Keratinocyte (primary cell): ENCODE data around the gene MFSD12. TPM values are rescaled to one million over a fixed set of nuclear protein-coding genes. Genes with fewer than 3 reads are reported as not detected.

ENCODE experiments used
- DNase-seq: peaks from one replicate; pipeline ENCODE4 v3.0.0-alpha.2; 2011; ENCODE audit warnings: low read depth, missing footprints, low spot score
- FAIRE-seq: peaks from 2 replicates; lab custom pipeline; 2011; peaks lifted over from hg19 to GRCh38; lab: Jason Lieb, UNC
- H2AFZ ChIP-seq: 2 replicates; pipeline ENCODE4 v1.6.0; 2012; ENCODE audit warnings: low read length, control low read depth, inconsistent platforms; ENCODE audit not compliant: control insufficient read depth
- H3K27ac ChIP-seq: 2 replicates; pipeline ENCODE4 v1.5.1; 2011; ENCODE audit warnings: low read length; ENCODE audit not compliant: control insufficient read depth, insufficient read depth
- H3K27me3 ChIP-seq: 3 replicates; pipeline ENCODE4 v1.6.0; 2011; ENCODE audit warnings: low read length; ENCODE audit not compliant: control insufficient read depth, insufficient read depth; ENCODE audit errors: extremely low read depth
- H3K36me3 ChIP-seq, 2 experiments: 2 replicates in 1 of 2; 3 replicates in 1 of 2; pipeline ENCODE4 v1.5.1; 2011; ENCODE audit warnings: low read length in 2 of 2, mild to moderate bottlenecking in 1 of 2; ENCODE audit not compliant: control insufficient read depth in 2 of 2, insufficient read depth in 2 of 2; ENCODE audit errors: extremely low read depth in 1 of 2
- H3K4me1 ChIP-seq: 3 replicates; pipeline ENCODE4 v1.5.1; 2011; ENCODE audit warnings: low read length; ENCODE audit not compliant: control insufficient read depth, insufficient read depth; ENCODE audit errors: extremely low read depth
- H3K4me2 ChIP-seq: 3 replicates; pipeline ENCODE4 v1.6.0; 2011; ENCODE audit warnings: low read depth, low read length; ENCODE audit not compliant: control insufficient read depth, insufficient read depth; ENCODE audit errors: extremely low read depth
- H3K4me3 ChIP-seq, 3 experiments: fragments of 200-600 bp in 1 of 3; sonication (generic) in 1 of 3; 2 replicates in 2 of 3; 3 replicates in 1 of 3; pipeline ENCODE4 v1.5.1; 2011 to 2016; ENCODE audit warnings: low read length in 3 of 3, mild to moderate bottlenecking in 3 of 3, control low read depth in 2 of 3, inconsistent platforms in 1 of 3, low read depth in 1 of 3, mixed read lengths in 1 of 3, mixed run types in 1 of 3, moderate library complexity in 1 of 3; ENCODE audit not compliant: control insufficient read depth in 2 of 3, insufficient read depth in 2 of 3; ENCODE audit errors: extremely low read depth in 1 of 3
- H3K79me2 ChIP-seq: 2 replicates; pipeline ENCODE4 v1.6.0; 2012; ENCODE audit warnings: low read length; ENCODE audit not compliant: control insufficient read depth, insufficient read depth
- H3K9ac ChIP-seq: 3 replicates; pipeline ENCODE4 v1.6.0; 2011; ENCODE audit warnings: low read length; ENCODE audit not compliant: control insufficient read depth, insufficient read depth; ENCODE audit errors: extremely low read depth
- H3K9me1 ChIP-seq: 3 replicates; pipeline ENCODE4 v1.6.0; 2011; ENCODE audit warnings: low read length; ENCODE audit not compliant: control insufficient read depth, insufficient read depth; ENCODE audit errors: extremely low read depth
- H3K9me3 ChIP-seq: 2 replicates; pipeline ENCODE4 v1.5.1; 2012; ENCODE audit warnings: low read depth, low read length; ENCODE audit not compliant: control insufficient read depth
- H4K20me1 ChIP-seq: 3 replicates; pipeline ENCODE4 v1.6.0; 2011; ENCODE audit warnings: low read length; ENCODE audit not compliant: control insufficient read depth, insufficient read depth; ENCODE audit errors: extremely low read depth
- EZH2 ChIP-seq: IDR thresholded peaks from one replicate; pipeline ENCODE4 v1.6.1; 2012; ENCODE audit warnings: inconsistent platforms, mild to moderate bottlenecking, low read length, moderate library complexity
- dilution Hi-C: fragments of 300-500 bp; cut with MboI; formaldehyde crosslinking; loops from one replicate; pipeline ENCODE4 v1.7.0; 2020; ENCODE audit warnings: low sequenced_read_pairs; ENCODE audit not compliant: extremely low pct_ligation_motif_present
- polyA plus RNA-seq, 5 experiments: library from polyadenylated mRNA; depleted of rRNA in 3 of 5; stranded (reverse) in 3 of 5; stranded (forward) in 1 of 5; unstranded in 1 of 5; fragments of >200 nt; gene quantifications; 1 replicate in 1 of 5; 2 replicates in 3 of 5; 3 replicates in 1 of 5; pipeline versions ENCODE4 v1.2.1 to v1.2.3, GENCODE V29; 2011 to 2012; ENCODE audit warnings: missing spikeins in 2 of 5, low read depth in 1 of 5, low replicate concordance in 1 of 5
- TF ChIP-seq, protein P1 (sequence below), 3 experiments: IDR thresholded peaks in 1 of 3; conservative IDR thresholded peaks in 1 of 3; optimal IDR thresholded peaks in 1 of 3; 2 replicates in 2 of 3; 3 replicates in 1 of 3; pipeline versions ENCODE3 to v1.5.1; 2011; ENCODE audit warnings: low read length in 3 of 3, mild to moderate bottlenecking in 3 of 3, moderate library complexity in 2 of 3, control low read depth in 1 of 3, inconsistent platforms in 1 of 3; ENCODE audit not compliant: insufficient read depth in 2 of 3; ENCODE audit errors: extremely low read depth in 1 of 3

Gene MFSD12
- polyA plus RNA-seq, 1 donor (not counting 4 experiments of a cell fraction or from before 2014, with no cell fraction given): 30.0 TPM

DNA sequence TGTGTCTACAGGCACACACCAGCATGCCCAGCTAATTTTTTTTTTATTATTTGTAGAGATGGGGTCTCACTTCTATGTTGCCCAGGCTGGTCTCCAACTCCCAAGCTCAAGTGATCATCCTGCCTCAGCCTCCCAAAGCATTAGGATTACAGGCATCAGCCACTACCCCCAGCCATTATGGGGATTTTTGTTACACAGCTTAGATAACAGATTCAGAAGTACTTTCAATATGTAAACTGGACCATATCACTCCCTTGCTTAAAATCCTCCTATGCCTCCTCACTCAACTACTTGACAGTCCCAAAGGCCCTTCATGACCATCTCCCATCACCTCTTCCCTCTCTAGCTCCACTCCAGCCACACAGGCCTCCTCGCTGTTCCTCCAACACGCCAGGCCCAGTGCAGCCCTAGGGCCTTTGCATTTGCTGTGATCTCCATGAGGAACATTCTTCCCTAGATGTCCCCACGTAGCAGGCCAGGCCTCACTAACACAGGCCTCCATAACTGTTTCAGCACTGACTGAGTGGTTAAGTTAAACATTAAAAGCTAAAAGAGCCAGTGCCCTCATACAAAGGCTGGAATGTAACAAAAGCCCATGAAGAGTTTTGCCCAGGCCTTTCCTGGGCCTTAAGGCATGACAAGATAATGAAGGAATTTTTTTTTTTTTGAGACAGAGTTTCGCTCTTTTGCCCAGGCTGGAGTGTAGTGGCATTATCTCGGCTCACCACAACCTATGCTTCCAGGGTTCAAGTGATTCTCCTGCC, 59.4 kb downstream of the MFSD12 start:
- Histone ChIP-seq H4K20me1 (no peaks in the 10 kb centered on the region), H3K27ac (no peak overlapping the region), H3K79me2 (peaks cover 30% of the 10 kb centered on the region), H3K4me3 (no peak overlapping the region), H3K36me3 (peaks cover 4 to 19% of the 10 kb centered on the region in 2 experiments), H3K9me1 (peaks cover 5% of the 10 kb centered on the region), H3K27me3 (no peaks in the 10 kb centered on the region), H2AFZ (no peak overlapping the region), H3K4me2 (no peak overlapping the region), H3K9me3 (no peaks in the 10 kb centered on the region), H3K9ac (no peak overlapping the region), H3K4me1 (peaks cover 8% of the 10 kb centered on the region)
- DNase-seq (no peak), FAIRE-seq (no peak)
- dilution Hi-C loops: no loop called here
- no peak for TF ChIP-seq EZH2
- TF ChIP-seq, protein P1, sequence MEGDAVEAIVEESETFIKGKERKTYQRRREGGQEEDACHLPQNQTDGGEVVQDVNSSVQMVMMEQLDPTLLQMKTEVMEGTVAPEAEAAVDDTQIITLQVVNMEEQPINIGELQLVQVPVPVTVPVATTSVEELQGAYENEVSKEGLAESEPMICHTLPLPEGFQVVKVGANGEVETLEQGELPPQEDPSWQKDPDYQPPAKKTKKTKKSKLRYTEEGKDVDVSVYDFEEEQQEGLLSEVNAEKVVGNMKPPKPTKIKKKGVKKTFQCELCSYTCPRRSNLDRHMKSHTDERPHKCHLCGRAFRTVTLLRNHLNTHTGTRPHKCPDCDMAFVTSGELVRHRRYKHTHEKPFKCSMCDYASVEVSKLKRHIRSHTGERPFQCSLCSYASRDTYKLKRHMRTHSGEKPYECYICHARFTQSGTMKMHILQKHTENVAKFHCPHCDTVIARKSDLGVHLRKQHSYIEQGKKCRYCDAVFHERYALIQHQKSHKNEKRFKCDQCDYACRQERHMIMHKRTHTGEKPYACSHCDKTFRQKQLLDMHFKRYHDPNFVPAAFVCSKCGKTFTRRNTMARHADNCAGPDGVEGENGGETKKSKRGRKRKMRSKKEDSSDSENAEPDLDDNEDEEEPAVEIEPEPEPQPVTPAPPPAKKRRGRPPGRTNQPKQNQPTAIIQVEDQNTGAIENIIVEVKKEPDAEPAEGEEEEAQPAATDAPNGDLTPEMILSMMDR (optimal IDR thresholded peaks at IDR 0.05 in 1 of 3, IDR thresholded peaks at IDR 0.05 in 1 of 3, conservative IDR thresholded peaks at IDR 0.05 in 1 of 3; ENCODE audit: extremely low read depth in 1 of 3, insufficient read depth in 2 of 3, low read length in 3 of 3): no peak

DNA sequence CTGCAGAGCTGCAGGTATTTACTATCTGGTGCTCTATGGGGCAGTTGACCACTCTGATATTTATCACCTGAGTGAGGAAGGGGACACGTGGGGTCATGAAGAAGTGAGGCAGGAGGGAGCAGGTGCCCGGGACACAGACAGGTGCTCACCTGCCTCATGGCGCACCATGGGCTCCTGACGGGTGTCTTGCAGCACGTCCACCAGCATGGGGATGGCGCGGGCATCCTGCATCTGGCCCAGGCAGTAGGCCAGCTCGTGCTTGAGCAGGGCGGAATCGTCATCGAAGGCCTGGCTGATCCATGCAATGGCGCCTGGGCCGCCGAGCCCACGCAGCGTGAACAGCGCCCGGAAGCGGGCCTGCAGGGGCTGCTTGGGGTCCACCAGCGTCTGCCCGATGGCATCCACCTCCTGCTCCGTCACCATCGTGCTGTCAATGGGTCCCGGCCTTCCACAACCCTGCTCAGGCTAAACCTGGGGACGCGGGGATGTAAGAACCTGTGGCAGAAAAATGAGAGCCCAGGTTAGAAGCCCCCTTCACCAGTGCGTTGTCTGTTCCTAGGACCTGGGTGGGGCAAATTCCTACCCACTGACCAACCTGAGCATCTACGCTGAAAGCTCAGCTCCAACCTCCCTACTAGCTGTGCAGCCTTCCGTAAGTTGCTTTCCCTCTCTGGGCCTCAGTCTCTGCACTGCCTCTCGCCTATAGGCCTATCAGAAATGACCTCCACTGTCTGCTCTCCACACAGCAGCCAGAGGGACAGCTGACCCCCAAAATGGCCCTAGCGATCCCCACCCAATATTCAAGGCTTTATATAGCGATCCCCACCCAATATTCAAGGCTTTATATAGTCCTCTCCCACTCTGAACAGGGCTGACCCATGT, 60.8 kb downstream of the MFSD12 start:
- DNase-seq (no peak), FAIRE-seq (no peak)
- H3K4me3 ChIP-seq: no peak overlapping the region
- H4K20me1 ChIP-seq: no peaks in the 10 kb centered on the region
- H3K9me1 ChIP-seq: peaks cover 5% of the 10 kb centered on the region
- no peak overlapping the region for H3K9ac ChIP-seq
- no peaks in the 10 kb centered on the region for H3K9me3 ChIP-seq
- no peak overlapping the region for H3K27ac ChIP-seq
- H3K4me1 ChIP-seq: peaks cover 8% of the 10 kb centered on the region
- peaks cover 30% of the 10 kb centered on the region for H3K79me2 ChIP-seq
- H3K4me2 ChIP-seq: no peak overlapping the region
- H2AFZ ChIP-seq: no peak overlapping the region
- TF ChIP-seq EZH2: no peak
- TF ChIP-seq, protein P1 (optimal IDR thresholded peaks at IDR 0.05 in 1 of 3, IDR thresholded peaks at IDR 0.05 in 1 of 3, conservative IDR thresholded peaks at IDR 0.05 in 1 of 3; ENCODE audit: extremely low read depth in 1 of 3, insufficient read depth in 2 of 3, low read length in 3 of 3): no peak
- dilution Hi-C loops: no loop called here
- H3K27me3 ChIP-seq: no peaks in the 10 kb centered on the region
- H3K36me3 ChIP-seq: peaks cover 10 to 24% of the 10 kb centered on the region in 2 experiments
